Heart right ventricle (tissue), 16 donors: Measurements from ENCODE around the gene CCDC92B. TPM values are rescaled to one million over a fixed set of nuclear protein-coding genes. Genes with fewer than 3 reads are reported as not detected.
"Not testable (repeated sequence)": the region's sequence is repeated elsewhere in the genome, so short reads cannot be mapped to it uniquely, and the experiment has no call there.

ENCODE experiments used
- ATAC-seq, 8 donors: fragments of 200-7000 bp; cut with Tn5 transposase; one replicate each; pipeline ENCODE4 v1.9.1; 2020; ENCODE audit warnings: mild to moderate bottlenecking in 8 of 8, moderate library complexity in 8 of 8, moderate number of reproducible peaks in 1 of 8
- DNase-seq, 2 donors: peaks; one replicate each; pipeline ENCODE4 v3.0.0-alpha.2; 2020
- H3K27ac ChIP-seq, 10 donors: fragments of 200-600 bp; sonication (generic) in 2 of 10; one replicate each; pipeline versions ENCODE4 v1.5.0 to v1.8.0; 2020 to 2022; ENCODE audit warnings: mild to moderate bottlenecking in 3 of 10
- H3K27me3 ChIP-seq, 7 donors: fragments of 200-600 bp; one replicate each; pipeline ENCODE4 v1.8.0; 2021 to 2022; ENCODE audit warnings: mild to moderate bottlenecking in 2 of 7
- H3K36me3 ChIP-seq, 9 donors: fragments of 200-600 bp; sonication (generic) in 1 of 9; one replicate each; pipeline versions ENCODE4 v1.5.0 to v1.8.0; 2020 to 2022; ENCODE audit warnings: mild to moderate bottlenecking in 2 of 9
- H3K4me1 ChIP-seq, 9 donors: fragments of 200-600 bp; sonication (generic) in 1 of 9; one replicate each; pipeline versions ENCODE4 v1.5.0 to v1.8.0; 2020 to 2022; ENCODE audit warnings: mild to moderate bottlenecking in 4 of 9
- H3K4me3 ChIP-seq, 10 donors: fragments of 200-600 bp; sonication (generic) in 2 of 10; one replicate each; pipeline versions ENCODE4 v1.5.0 to v1.8.0; 2020 to 2022; ENCODE audit warnings: mild to moderate bottlenecking in 7 of 10, moderate library complexity in 2 of 10
- H3K9me3 ChIP-seq, 11 donors: fragments of 200-600 bp in 10 of 11; sonication (generic) in 2 of 11; one replicate each; pipeline versions ENCODE4 v1.5.0 to v1.8.0; 2013 to 2022; ENCODE audit warnings: mild to moderate bottlenecking in 2 of 11, control low read depth in 1 of 11, moderate library complexity in 1 of 11
- WGBS, 2 donors: extraction: QIAGEN DNeasy Blood & Tissue Kit; methylation state at CpG; one replicate each; pipeline ENCODE4 v1.1.7; 2013; ENCODE audit warnings: inconsistent platforms in 1 of 2; 5-methylcytosine and 5-hydroxymethylcytosine counted together
- intact Hi-C, 10 donors: fragments of 100-400 bp; cut with DNase I; formaldehyde crosslinking; loops; one replicate each; pipeline versions ENCODE4 v1.11.1 to v1.14.2; 2022
- microRNA-seq, 2 donors: library from miRNA; unstranded; fragments of <30 nt; microRNA quantifications; one replicate each; pipeline ENCODE4 v1.2.0, GENCODE V29; 2021
- polyA plus RNA-seq, 2 donors: library from polyadenylated mRNA; stranded (reverse); fragments of 200-250 nt; gene quantifications; one replicate each; pipeline ENCODE4 v1.2.3, GENCODE V29; 2013
- total RNA-seq, 10 donors: library from RNA; stranded (reverse); fragmentation: NEBNext Ultra II Directional in 3 of 10; extraction: Animal tissue kit (Norgen Biotek cat#: 25700) in 3 of 10; gene quantifications; one replicate each; pipeline versions ENCODE4 v1.2.1 to v1.2.4, GENCODE V29; 2021 to 2023
- TF ChIP-seq, protein P1 (sequence below), 9 donors: fragments of 200-600 bp; sonication (generic) in 2 of 9; IDR thresholded peaks; one replicate each; pipeline versions ENCODE4 v1.5.0 to v1.8.0; 2021 to 2022; ENCODE audit warnings: antibody characterized with exemption in 9 of 9, mild to moderate bottlenecking in 5 of 9, moderate library complexity in 1 of 9
- donor health status: Arrhythmogenic right ventricular cardiomyopathy.
- donor health status: ischemic (EF 13 %, LVEDD 7.1; RV severe dilation, severe dysfunction).
- donor health status: healthy with polysubstance abuse.
- donor health status: DM: no; HTN: yes; CAD: no.
- donor health status: DM: no; HTN: no; CAD: no.
- donor health status: ischemic (EF 25% LVEDD 6.9; RV normal size, moderate dysfunction).
- donor health status: ischemic (EF 25% LVEDD 5.7; RV mildly dilated, moderate dysfunction).
- donor health status: healthy.
- donor health status: DM: yes; HTN: yes; CAD: no.
- donor health status: Ischemic cardiomyopathy.
- donor health status: ischemic (EF 35%, LVEDD 5.7; RV mildly dilated, moderate dysfunction).
- donor health status: nonischemic (EF 11% LVEDD 7.7; RV severe dilation, severe dysfunction).
- donor health status: DM: yes; HTN: yes; CAD: no.
- donor health status: PGD.
- donor health status: ischemic (EF 29% LVEDD 5.4; RV normal size, mild dysfunction).
- donor health status: nonischemic (EF 23%, LVEDD 6.1; RV moderate dilation, normal function).

Gene CCDC92B
- total and polyA plus RNA-seq, 12 donors, result 0.06 to 0.44 (median 0.19) TPM

GRCh38 chr17:2681650-2682049, 67.8 kb downstream of the CCDC92B start:
- H3K27me3 ChIP-seq, result no peaks in the 10 kb centered on the region
- ATAC-seq, result no peak
- peaks cover 0 to 20% (median 9%) of the 10 kb centered on the region in 9 donors for H3K4me1 ChIP-seq
- H3K9me3 ChIP-seq, result no peaks in the 10 kb centered on the region
- no peak overlapping the region for H3K27ac ChIP-seq
- H3K4me3 ChIP-seq, result no peak overlapping the region
- 83 to 85% methylated on average over 7 of the region's 7 CpGs for WGBS, 2 donors
- intact Hi-C loops, result loop anchor here in 3 of 10 donors (10.0 kb wide), 2 partner anchors 87 to 167 kb away; partner anchors contain the start of genes METTL16 (in 2 of the 3) and PAFAH1B1 (in 1 of the 3)
- H3K36me3 ChIP-seq, result peaks cover 0 to 84% (median 49%) of the 10 kb centered on the region in 9 donors
- DNase-seq, result no peak
- TF ChIP-seq, protein P1, sequence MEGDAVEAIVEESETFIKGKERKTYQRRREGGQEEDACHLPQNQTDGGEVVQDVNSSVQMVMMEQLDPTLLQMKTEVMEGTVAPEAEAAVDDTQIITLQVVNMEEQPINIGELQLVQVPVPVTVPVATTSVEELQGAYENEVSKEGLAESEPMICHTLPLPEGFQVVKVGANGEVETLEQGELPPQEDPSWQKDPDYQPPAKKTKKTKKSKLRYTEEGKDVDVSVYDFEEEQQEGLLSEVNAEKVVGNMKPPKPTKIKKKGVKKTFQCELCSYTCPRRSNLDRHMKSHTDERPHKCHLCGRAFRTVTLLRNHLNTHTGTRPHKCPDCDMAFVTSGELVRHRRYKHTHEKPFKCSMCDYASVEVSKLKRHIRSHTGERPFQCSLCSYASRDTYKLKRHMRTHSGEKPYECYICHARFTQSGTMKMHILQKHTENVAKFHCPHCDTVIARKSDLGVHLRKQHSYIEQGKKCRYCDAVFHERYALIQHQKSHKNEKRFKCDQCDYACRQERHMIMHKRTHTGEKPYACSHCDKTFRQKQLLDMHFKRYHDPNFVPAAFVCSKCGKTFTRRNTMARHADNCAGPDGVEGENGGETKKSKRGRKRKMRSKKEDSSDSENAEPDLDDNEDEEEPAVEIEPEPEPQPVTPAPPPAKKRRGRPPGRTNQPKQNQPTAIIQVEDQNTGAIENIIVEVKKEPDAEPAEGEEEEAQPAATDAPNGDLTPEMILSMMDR (IDR thresholded peaks at IDR 0.05), result no peak

- no peak for DNase-seq
Measured at GRCh38 chr17:2680961-2681360, 68.5 kb downstream of the CCDC92B start.

DNA sequence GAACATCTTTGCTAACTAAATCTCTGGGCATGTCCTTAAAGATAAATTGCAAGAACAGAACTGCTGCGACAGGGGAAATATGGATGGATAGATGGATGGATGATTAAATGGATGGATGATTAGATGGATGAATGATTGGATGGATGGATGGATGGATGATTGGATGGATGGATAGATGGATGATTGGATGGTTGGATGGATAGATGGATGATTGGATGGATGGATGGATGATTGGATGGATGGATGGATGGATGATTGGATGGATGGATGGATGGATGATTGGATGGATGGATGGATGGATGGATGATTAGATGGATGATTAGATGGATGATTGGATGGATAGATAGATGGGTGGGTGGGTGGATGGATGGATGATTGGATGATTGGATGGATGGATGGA, 70.2 kb downstream of the CCDC92B start:
- peaks cover 0 to 97% (median 64%) of the 10 kb centered on the region in 9 donors for H3K36me3 ChIP-seq
- intact Hi-C loops, result loop anchor here in 5 of 10 donors (10.0 kb wide), 1 partner anchor 84 kb away; the partner anchor contains the start of gene PAFAH1B1 (in 5 of the 5)

More at GRCh38 chr17:2680961-2681360, 68.5 kb downstream of the CCDC92B start:
- Histone ChIP-seq H3K27ac (no peak overlapping the region), H3K27me3 (no peaks in the 10 kb centered on the region), H3K4me1 (peaks cover 0 to 13% (median 2%) of the 10 kb centered on the region in 9 donors), H3K4me3 (no peak overlapping the region), H3K36me3 (peaks cover 0 to 91% (median 51%) of the 10 kb centered on the region in 9 donors), H3K9me3 (no peaks in the 10 kb centered on the region)
- WGBS, 2 donors, result 91 to 94% methylated on average over 2 of the region's 2 CpGs
- no peak for ATAC-seq
- TF ChIP-seq, protein P1 (IDR thresholded peaks at IDR 0.05), result no peak
- intact Hi-C loops, result loop anchor here in 3 of 10 donors (10.0 kb wide), 2 partner anchors 86 to 166 kb away; partner anchors contain the start of genes METTL16 (in 2 of the 3) and PAFAH1B1 (in 1 of the 3)

More for the DNA sequence above, 70.2 kb downstream of the CCDC92B start:
- not testable (repeated sequence) for H3K9me3 ChIP-seq, ATAC-seq, H3K4me1 ChIP-seq, H3K27ac ChIP-seq, DNase-seq, H3K27me3 ChIP-seq, H3K4me3 ChIP-seq
- WGBS, 2 donors, result 98 to 100% methylated on average over 1 of the region's 1 CpG

Small RNAs within 50 kb of the gene (microRNA-seq; reads per million reads assigned to microRNA genes)
- 0 reads per million in 2 donors for gene MIR1253
- gene MIR6776, result 0 to 0.60 reads per million in 2 donors

Other genes with a start within 250 kb of the CCDC92B start
- gene METTL16, start 237.8 kb downstream of the CCDC92B start, total RNA-seq, result 10 to 100 TPM; 18.5 to 31.9 (median 26.5) TPM
- gene METTL16, start 237.8 kb downstream of the CCDC92B start, polyA plus RNA-seq, result 10 to 100 TPM in 1 of 2 donors, 1 to 10 TPM in 1; 9.9 to 31.4 TPM
- gene PAFAH1B1, start 156.0 kb downstream of the CCDC92B start, total RNA-seq, result 100 to 1,000 TPM; 113 to 155 (median 132) TPM
- 10 to 100 TPM; 39.3 to 42.4 TPM for gene PAFAH1B1, start 156.0 kb downstream of the CCDC92B start, polyA plus RNA-seq
- 100 to 1,000 TPM; 122 to 198 (median 170) TPM for gene CLUH, start 37.9 kb downstream of the CCDC92B start, total RNA-seq
- gene CLUH, start 37.9 kb downstream of the CCDC92B start, polyA plus RNA-seq, result 100 to 1,000 TPM in 1 of 2 donors, 10 to 100 TPM in 1; 55.6 to 123 TPM
- 10 to 100 TPM; 25.0 to 51.3 (median 38.0) TPM for gene RAP1GAP2, start 46.8 kb upstream of the CCDC92B start, total RNA-seq
- gene RAP1GAP2, start 46.8 kb upstream of the CCDC92B start, polyA plus RNA-seq, result 10 to 100 TPM in 1 of 2 donors, 1 to 10 TPM in 1; 9.5 to 19.3 TPM